Left ventricle myocardium superior (tissue), 1 donor: ENCODE measurements around the gene HRG. TPM values are rescaled to one million over a fixed set of nuclear protein-coding genes. Genes with fewer than 3 reads are reported as not detected.
"Not testable (repeated sequence)": the region's sequence is repeated elsewhere in the genome, so short reads cannot be mapped to it uniquely, and the experiment has no call there.

ENCODE experiments used
- ATAC-seq: fragments of 200-7000 bp; cut with Tn5 transposase; one replicate; pipeline ENCODE4 v1.9.1; 2020; ENCODE audit warnings: mild to moderate bottlenecking, moderate library complexity
- DNase-seq: peaks from one replicate; pipeline ENCODE4 v3.0.0-alpha.2; 2020
- intact Hi-C: fragments of 100-400 bp; cut with micrococcal nuclease; formaldehyde crosslinking; loops from one replicate; pipeline ENCODE4 v1.11.0; 2022
- long read RNA-seq: library from polyadenylated mRNA; unstranded; transcript quantifications from one replicate; pipeline ENCODE4 v2.0.0, GENCODE V29; 2021
- total RNA-seq: library from RNA; stranded (reverse); fragmentation: NEBNext Ultra II Directional; extraction: Animal tissue kit (Norgen Biotek cat#: 25700); gene quantifications from one replicate; pipeline ENCODE4 v1.2.1, GENCODE V29; 2021
- donor health status: DM: no; HTN: yes; CAD: no; lungs with severe emphysema.

HRG gene
- not detected for total RNA-seq
- long read RNA-seq = 0 reads

- DNase-seq (no peak), ATAC-seq (no peak)
- intact Hi-C loops = no loop called here
Measured at GRCh38 chr3:186665625-186666188, at the start of gene HRG. Gene HRG, plus strand, starts transcription at chr3:186666014. Its CDS starts 18 bp downstream, at chr3:186666032.

DNA sequence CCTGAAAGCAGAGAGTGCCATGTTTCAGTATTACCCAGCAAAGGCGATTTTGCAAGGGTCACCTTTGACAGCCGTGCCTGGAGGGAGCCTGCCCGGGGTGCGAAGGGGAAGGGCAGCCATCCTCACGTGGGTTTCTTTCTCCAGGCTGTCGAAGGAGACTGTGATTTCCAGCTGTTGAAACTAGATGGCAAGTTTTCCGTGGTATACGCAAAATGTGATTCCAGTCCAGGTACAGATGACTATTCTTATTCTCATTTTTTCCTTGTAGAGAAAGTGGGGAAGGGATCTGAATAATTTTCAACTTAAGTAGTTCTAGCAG, 49.6 kb upstream of the HRG start:
- DNase-seq = no peak
- no peak for ATAC-seq
- intact Hi-C loops = loop anchor here (5.0 to 10.0 kb wide), 2 partner anchors 136 to 209 kb away; no protein-coding TSS in a partner anchor

GRCh38 chr3:186617036-186617946, 48.5 kb upstream of the HRG start:
- intact Hi-C loops = loop anchor here (5.0 to 10.0 kb wide), 2 partner anchors 135 to 208 kb away; no protein-coding TSS in a partner anchor
- peak; percentile 87 for DNase-seq
- peak; percentile 96 for ATAC-seq

DNA sequence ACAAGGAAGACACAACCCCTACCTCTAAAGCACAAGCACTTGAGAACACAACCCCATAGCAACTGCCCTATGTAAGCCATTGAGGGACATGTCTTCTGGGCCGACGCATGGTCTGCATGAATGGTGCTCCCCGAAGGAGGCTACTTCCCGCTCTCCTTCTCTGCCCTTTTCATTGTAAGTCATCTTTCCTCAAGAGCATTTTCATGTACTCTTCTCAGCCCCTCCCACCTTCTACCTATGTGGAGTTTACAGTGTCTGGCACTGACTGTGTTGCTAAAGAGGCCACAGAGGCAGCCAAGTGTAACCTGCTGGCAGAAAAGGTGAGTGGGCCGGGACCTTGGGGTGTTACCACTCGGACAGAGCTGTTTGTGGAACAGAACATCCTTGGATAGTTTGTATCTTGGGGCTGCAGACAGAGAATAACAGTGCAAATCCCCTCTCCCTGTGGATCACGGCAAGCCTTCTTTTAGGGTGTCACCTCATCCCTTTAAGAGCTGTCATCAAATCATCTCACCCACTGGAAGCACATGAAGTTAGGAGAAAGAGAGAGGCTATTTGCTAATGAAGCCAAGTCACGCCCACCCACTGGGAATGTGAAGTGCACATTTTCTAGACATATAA, 47.4 kb upstream of the HRG start:
- intact Hi-C loops = loop anchor here (5.0 to 10.0 kb wide), 2 partner anchors 134 to 206 kb away; no protein-coding TSS in a partner anchor
- ATAC-seq (no peak), DNase-seq (no peak)

DNA sequence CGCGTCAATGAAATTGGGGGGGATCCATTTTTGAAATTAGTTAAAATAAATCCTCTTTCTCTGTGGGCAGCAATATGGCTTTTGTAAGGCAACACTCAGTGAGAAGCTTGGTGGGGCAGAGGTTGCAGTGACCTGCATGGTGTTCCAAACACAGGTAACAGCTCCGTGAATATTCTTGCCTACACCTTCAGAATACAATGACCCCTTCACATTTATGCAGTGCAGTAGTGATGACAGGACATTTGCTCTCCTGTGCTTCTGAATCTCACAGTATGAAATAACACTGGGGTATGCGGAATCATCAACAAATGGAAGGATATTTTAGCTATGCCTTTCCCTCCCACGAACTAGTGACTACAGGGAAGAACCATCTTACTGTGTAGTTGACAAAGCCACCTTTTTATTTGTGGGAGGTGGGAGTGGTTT, 46.0 kb upstream of the HRG start:
- ATAC-seq = no peak
- no peak for DNase-seq
- intact Hi-C loops = loop anchor here (5.0 to 10.0 kb wide), 2 partner anchors 133 to 205 kb away; no protein-coding TSS in a partner anchor

DNA sequence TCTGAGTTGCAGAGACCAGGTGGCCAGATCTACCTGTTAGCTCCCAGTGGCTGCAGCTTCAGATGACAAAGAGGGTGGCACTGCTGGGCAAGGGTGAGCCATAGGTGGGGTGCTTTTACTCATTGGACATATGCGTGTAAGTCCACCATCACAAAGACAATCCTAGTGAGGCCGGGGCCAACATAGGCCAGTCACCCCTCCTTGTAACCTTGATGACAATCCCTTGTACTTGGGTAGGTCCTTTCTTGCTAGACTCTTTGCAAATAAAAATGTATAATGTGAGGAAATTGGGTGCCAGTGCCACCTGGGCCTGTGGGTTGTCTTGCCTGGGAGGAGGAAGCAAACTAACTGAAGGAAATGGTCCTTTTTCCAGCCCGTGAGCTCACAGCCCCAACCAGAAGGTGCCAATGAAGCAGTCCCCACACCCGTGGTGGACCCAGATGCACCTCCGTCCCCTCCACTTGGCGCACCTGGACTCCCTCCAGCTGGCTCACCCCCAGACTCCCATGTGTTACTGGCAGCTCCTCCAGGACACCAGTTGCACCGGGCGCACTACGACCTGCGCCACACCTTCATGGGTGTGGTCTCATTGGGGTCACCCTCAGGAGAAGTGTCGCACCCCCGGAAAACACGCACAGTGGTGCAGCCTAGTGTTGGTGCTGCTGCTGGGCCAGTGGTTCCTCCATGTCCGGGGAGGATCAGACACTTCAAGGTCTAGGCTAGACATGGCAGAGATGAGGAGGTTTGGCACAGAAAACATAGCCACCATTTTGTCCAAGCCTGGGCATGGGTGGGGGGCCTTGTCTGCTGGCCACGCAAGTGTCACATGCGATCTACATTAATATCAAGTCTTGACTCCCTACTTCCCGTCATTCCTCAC, 45.4 kb upstream of the HRG start:
- intact Hi-C loops = no loop called here
- no peak for DNase-seq

DNA sequence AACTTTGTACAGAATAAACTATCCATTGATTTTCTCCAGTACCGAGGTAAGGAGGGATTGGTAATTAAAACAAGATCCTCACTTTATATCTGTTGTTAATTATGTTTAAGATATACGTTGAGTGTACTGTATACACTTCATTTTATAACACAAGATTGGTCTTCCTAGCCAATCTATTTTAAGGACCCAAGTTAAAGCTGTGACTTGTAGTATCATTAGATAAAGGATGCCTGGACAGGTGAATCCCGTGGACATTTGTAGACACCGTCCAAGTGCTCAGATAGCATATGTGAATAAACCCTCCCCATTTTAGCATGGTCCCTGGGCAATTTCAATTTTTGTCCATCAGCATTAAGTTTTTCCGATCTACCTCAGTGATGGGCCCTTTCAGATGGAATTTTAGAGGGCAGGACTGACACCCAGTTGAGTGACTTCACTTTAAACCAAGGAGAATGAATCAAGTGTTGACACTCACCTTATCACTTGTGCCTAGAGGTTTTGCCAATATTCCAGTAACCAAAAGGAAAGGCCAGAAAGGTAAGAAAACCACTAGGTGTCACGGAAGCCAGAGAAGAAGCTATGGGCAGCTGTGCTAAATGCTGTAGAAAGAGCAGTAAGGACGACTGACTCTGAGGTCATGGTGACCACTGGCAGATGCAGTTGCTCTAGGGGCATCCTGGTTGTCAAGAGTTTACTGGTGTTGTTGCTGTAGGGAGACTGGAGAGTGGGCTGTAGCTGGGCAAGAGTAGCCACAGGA, 43.7 kb upstream of the HRG start:
- ATAC-seq = no peak
- DNase-seq = no peak
- intact Hi-C loops = no loop called here

More for the DNA sequence above, 45.4 kb upstream of the HRG start:
- ATAC-seq = no peak

GRCh38 chr3:186622651-186623310, 43.0 kb upstream of the HRG start:
- ATAC-seq = no peak
- intact Hi-C loops = no loop called here
- no peak for DNase-seq

GRCh38 chr3:186624598-186624997, 41.2 kb upstream of the HRG start:
- ATAC-seq (no peak), DNase-seq (no peak)
- intact Hi-C loops = no loop called here

GRCh38 chr3:186625600-186626042, 40.2 kb upstream of the HRG start:
- DNase-seq = no peak
- ATAC-seq = no peak
- intact Hi-C loops = no loop called here

DNA sequence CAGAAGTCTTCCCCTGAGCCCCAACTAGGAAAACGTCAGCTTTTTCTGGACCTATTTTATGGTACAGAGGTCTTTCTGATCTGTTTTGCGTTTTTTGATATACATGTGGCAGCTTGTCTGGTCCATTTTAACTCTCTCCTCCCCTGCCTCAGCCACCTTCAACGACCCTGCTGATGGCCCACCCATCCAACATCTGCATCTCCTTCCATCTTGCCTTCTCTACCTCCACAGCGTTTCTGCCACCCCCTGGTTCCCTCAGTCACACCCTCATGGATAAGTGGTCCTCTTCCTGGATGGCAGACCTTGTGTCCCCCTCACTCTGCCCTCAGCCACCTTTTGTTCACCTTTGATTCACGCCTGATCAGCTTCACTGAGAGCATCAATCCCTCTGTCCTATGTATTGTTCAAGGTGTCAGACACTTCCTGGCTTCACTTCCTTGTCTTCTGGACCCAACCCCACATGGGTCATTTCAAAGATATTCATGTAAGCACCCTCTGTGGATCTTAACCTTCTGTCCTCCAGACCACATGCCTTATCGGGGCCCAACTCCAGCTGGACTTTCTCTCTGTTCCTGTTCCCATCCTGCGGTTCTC, 39.5 kb upstream of the HRG start:
- no peak for ATAC-seq
- intact Hi-C loops = no loop called here
- no peak for DNase-seq

DNA sequence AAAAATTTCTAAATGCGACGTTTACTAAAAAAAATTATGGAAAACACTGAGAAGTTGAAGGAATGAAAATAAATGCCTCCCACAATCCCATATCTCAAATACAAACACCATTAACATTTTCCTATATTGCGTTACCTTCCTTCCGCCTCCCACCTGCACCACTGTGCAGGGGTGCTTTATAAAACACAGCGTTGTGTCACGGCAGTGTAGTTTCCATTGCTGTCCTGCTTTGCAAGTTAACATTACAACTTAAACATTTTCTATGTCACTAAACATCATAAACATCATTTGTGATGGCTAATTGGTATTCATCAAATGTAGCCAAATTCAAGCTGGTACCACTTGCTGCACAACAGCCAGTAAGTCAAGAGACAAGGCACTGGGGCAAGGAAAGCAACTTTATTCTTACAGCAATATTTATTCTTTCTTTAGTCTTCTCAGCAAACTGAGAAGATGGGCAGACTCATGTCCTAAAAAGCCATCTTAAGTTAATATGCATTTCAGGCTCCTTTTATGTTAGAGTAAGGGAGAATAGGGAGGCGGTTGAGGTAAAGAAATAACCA, 37.9 kb upstream of the HRG start:
- intact Hi-C loops = no loop called here
- no peak for ATAC-seq
- no peak for DNase-seq

DNA sequence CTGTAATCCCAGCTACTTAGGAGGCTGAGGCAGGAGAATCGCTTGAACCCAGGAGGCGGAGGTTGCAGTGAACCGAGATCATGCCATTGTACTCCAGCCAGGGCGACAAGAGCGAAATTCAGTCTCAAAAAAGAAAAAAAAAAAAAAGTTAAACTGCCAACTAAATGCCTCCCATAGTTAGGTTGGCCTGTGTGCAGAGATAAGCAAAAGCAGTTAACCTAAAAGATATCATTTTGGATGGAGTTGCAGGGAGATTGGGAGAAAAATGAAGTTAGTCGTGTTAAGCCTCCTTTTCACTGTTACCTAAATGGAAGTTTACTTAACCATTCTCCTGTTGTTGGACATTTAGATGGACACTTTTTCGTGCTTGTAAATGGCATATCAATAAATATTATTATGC, 37.1 kb upstream of the HRG start:
- no peak for DNase-seq
- intact Hi-C loops = no loop called here
- no peak for ATAC-seq

DNA sequence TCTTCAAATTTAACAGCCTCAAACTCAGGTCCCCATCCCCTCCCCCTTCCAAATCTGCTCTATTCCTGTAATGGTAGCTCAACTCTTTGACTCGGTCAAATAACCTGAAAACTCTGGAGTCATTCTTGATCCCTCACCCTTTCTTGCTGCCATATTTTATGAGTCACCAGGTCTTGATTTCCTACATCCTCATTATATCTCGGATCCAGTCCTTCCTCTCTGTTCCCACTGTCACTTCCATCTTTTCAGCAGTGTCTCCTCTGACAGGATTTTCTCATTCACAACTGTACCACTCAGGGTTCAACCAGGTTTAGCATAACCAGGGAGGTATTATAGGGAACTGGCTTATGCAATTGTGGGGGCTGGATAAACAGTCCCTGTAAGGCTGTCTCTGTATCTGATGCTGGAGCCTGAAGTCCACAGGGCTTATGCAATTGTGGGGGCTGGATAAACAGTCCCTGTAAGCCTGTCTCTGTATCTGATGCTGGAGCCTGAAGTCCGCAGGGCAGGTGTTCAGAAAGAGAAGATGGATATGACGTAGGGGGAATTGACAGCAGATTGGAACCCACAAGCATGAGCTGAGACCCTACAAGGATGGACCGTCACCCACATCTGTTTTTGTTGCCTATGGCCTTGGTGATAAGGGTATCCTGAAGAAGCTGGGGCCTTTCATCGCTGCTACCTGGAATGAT, 34.7 kb upstream of the HRG start:
- no peak for ATAC-seq
- intact Hi-C loops = no loop called here
- DNase-seq = no peak

DNA sequence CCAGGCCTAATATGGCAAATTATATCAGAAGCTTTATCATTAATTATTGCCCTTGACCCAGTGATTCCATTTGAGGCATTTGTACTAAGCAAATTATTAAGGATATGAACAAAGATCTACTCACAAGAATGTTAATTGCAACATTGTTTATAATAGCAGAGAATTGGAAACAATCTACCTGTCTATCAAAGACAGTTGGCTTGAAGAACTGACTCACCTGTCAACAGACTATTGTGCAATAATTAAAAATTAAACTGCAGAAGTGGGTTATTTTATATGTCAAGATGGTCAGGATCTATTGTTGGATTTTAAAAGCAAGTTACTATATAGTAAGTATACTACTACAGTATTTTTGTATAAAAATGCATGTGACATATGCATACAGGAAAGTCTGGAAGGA, 32.3 kb upstream of the HRG start:
- ATAC-seq (no peak), DNase-seq (no peak)
- intact Hi-C loops = no loop called here

- ATAC-seq, DNase-seq, intact Hi-C loops: not testable (repeated sequence)
Measured at GRCh38 chr3:186634207-186634606, 31.6 kb upstream of the HRG start.

- DNase-seq (no peak), ATAC-seq (no peak)
- intact Hi-C loops = no loop called here
Measured at GRCh38 chr3:186635532-186635931, 30.3 kb upstream of the HRG start.
